HG03469 (cell line): ENCODE data around the gene PRDM15.

Source experiments
- ATAC-seq: cut with Tn5 transposase; IDR thresholded peaks from one replicate; pipeline ENCODE4 v1.9.1; 2021; ENCODE audit warnings: mild to moderate bottlenecking, moderate library complexity, moderate number of reproducible peaks; ENCODE audit not compliant: unreplicated experiment

Gene PRDM15

DNA sequence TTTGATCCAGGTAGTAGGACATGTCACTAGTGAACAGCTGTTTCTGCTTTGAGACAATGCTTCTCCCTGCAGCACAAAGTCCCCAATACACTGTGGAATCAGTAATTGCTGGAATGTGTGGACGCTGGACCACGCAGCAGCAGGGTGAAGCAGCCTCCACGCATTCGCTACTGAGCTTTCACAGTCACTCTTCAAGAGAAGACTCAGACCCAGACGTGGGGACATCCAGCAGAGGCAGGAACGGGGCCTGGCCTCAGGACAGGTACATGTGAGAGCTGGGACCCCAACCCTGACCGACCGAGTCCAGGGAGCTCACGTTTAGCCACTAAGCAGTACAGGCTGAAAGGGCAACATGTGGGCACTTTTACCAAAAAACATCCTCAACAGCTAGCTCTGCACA, 34.1 kb upstream of the PRDM15 start:
- no peak for ATAC-seq

DNA sequence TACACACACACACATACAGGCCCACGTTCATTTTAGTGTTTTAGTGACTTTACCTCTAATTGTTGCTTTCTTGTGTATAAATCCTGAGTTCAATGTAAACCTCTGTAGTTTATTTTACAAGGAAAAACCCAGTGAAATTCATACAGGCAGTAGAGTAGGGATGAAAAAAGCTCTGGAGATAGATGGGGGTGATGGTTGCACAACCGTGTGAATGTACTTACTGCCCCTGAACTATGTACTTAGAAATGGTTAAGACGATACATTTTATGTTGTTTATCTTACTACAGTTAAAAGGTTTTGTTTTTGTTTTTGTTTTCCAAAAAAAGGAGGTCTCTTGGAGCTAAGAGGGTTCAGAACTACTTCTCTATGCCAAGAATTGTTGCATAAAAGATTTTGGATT, 29.7 kb upstream of the PRDM15 start:
- ATAC-seq: no peak

DNA sequence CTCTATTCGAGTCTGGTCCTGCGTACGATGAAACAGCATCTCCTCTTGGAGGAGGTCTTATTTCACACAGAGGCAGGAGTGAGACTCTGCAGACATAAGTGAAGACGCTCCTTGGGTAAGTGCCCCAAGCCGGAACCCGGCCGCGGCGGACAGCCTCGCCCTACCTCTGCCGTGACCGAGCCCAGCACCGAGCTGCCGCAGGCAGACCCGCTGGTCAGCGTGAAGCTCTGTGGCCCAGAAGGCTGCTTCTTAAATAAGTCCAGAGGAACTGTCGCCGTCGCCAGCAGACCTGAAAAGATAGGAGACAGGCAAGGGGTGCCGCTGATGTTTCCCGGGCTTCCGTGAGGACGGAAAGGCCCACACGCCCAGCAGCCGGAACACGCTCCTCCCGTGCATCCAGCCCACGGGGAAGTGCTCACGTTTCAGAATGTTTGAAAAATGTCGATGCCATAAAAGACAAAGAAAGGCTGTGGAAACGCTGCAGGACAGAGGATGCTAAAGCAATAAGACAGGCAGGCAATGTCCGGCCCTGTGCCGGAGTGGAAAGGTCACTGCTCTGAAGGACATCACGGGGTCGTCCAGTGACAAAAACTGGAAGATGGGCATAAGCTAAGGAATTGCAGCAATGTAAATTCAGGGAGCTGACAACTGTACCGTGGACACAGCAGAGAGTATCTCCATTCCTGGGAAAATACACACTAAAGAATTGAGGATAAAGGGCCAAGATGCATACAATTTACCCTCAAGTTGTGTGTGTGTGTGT, 28.5 kb upstream of the PRDM15 start:
- no peak for ATAC-seq

DNA sequence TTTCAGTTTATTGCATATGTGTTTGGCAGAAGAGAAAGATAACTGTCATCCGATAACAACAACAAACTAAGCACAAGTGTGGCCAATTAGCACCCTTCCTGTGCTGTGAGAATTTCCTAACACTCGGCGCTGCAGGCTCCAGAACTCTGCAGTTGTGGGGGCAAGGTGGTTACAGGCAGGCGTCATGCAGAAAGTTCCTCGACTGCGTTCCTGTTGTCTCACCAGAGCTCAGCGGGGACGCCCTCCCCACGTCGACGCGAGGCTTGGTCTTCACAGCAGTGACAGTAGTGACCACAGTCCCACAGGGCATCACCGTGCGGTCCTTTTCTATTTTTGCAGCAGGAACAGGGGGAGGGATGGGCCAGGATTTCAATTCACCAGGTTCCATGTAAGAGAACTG, 27.6 kb upstream of the PRDM15 start:
- no peak for ATAC-seq

DNA sequence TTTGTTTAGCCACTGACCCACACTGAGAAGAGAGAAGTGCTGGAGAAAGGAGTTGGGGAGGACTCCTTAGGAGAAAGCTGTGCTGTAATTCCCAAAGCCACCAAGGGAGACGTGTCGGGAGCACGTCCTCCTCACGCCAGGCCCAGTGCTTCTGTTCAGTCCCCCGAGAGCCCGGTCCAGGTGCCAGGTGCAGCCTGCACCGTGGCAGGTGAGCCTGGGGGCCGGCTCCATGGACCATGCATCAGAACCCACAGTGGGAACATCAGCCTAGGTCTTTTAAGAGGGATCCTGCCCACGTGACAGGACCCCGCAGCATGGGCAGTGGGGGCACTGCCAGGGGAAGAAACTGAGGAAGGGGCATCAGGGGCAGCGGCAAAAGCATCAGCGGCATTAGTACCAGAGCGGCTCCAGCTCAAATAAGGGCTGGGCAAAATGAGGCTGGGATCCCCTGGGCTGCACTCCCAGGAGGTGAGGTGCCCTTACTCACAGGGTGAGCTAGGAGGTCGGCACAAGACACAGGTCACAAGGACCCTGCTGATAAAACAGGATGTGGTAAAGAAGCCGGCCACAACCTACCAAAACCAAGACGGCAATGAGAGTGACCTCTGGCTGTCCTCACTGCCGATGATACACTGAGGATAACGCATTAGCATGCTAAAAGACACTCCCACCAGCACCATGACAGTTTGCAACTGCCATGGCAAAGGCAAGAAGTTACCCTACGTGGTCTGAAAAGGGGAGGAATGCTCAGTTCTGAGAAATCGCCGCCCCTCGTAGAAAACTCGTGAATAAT, 24.6 kb upstream of the PRDM15 start:
- ATAC-seq: no peak

DNA sequence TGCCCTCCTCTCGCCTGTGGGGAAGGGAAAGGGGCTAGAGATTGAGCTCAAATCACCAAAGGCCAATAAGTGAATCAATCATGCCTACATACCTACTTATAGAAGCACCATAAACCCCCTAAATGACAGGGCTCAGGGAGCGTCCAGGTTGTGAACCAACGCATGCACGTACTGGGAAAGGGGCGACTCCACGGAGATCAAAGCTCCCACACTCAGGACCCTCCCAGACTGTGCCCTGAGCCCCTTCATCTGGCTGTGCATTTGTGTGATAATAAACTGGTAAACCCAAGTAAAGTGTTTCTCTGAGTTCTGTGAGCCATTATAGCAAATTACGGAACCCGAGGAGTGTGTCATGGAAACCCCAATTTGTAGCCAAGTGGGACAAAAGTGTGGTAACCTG, 23.8 kb upstream of the PRDM15 start:
- ATAC-seq: no peak

DNA sequence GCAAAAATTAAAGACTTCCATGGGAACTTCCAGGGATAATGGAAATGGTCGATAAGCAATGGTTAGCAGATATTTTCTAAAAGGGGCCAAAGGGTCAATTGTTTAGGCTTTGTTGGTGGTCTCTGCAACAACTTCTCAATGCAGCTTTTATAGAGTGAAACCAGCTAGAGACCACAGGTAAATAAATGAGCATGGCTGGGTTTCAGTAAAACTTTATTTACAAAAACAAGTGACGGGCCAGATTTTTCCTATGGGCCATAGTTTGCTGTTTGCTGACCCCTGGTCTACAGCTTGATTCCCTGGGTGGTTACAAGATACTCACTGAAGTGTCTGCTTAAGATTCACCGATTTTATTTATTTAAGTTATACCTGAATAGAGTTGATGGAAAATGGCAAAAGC, 22.6 kb upstream of the PRDM15 start:
- ATAC-seq: no peak

DNA sequence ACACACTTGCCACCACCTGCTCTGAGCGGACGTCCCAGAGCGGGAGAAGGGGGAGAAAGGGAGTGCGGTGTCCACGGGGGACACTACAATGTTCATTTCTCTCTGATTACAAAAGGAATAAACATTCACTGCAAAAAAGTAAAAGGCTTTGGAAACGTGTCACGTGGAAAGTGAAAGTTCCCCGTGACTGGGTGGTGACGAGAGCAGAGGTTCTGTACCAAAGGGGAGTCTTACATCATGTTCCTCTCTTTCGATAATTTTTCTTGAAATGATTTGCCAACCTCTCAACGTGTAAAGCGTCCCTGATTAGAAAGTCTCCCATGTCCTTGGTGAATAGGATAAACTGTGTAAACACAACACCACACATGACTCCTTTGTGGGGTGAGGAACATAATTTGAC, 22.0 kb upstream of the PRDM15 start:
- no peak for ATAC-seq

DNA sequence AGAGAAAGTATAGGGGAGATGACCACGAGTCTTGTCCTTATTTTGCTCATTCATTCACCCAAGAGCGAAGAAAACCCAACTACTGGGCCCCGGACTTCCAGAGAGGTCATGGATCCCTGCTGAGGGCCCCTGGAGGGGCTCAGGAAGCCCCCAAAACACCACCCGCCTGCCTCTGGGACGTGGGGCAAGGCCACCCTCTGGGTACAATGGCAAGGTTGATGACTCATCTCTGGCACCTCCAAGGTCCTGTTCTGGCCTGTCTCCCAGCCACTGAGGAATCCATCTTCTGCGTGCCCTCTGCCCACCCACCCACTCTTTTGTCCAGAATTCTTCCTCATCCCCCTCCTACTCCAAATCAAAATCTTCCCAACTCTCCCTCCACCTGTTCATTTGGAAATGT, 21.3 kb upstream of the PRDM15 start:
- ATAC-seq: no peak

DNA sequence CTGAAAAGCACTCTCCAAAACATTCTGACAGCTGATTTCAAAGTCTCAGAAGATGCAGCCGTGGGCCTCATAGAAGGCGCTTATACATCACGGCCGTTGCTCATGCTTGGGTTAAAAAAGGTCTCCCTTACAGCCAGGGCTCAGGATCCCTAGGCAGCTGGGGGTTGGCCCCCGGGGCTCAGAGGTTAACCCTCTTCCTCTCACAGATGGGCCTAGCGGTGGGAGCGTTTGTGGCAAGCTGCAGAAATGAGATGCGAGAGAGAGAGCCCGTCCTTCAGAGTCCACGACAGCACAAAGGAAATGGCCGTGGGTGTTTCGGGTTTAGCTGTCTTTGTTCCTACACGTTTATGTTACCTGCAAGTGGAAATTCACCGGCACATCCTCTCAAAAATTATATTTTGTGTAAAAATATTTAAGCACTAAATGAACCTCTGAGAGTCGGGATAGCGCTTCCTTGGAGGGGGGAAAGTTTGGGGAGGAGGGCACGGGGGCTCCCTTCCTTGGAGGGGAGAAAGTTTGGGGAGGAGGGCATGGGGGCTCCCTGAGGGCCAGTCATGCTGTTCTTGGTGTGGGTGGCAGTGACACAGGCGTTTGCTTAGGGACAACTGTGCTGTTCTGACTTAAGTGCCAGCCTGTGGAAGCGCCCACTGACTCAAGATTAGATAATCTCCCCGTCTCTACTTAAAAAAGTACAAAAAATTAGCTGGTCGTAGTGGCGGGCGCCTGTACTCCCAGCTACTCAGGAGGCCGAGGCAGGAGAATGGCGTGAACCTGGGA, 20.5 kb upstream of the PRDM15 start:
- no peak for ATAC-seq

DNA sequence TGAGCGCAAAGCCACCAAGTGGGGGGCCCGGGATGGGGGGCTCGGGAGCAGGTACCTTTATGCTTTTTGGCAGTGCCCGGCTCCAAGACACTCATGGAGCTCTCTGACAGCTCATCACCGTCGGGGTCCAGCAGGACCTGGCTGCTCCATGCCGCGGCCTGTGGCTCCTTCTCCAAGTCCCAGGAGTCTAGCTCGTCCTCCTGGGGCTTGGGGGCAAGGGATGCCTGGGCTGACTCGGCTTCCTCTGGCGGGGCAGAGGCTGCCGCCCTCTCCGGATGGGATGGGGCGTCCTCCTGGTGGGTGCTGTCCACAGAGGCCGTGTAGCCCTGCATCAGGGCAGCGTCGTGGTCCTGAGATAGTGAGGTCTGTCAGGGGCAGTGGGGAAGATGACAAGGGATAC, 19.9 kb upstream of the PRDM15 start:
- ATAC-seq: no peak

DNA sequence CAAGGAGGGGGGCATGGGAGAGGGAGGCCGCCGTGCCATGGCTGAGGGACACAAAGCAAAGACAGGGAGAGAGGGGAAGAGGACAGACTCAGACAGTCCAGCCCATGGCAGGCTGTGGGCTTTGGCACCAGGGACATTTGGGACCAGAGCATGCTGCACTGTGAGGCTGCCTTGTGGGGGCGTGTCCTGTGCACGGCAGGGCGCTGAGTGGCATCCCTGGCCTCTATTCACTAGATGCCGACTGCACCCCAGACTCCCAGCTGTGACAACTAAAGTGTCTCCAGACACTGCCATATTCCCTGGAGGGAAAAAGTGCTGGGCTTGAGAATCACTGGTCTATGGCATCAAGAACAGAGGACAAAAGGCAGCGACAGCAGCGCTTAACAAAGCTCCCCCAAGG, 18.6 kb upstream of the PRDM15 start:
- no peak for ATAC-seq

DNA sequence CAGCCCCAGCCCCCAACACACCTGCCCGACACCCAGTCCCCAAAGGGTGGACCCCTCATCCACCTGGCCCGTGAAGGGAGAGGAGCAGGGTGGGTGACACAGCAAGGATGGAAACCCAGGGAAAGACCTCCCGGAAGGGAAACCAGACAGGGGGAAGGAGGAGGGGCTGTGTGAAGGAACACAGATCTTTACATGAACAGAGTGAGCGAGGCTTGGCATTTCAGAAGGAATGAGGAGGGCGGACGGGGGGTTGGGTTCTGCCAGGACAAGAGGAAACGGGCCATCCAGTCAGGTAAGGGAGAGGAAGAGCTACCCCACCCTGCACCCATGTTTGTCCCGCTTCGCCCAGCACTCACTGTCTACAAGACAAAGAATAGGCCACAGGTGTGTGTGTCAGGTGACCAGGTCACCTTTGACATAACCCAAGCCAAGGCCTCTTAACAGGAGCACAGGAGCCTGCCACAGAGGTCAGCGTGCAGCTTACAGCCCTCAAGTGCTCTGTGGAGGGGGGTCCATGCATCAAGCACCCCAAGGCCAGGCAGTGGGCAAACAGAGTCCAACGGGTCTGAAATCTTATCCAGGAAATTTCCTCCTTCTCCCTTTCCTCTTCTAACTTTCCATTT, 18.0 kb upstream of the PRDM15 start:
- ATAC-seq: no peak

DNA sequence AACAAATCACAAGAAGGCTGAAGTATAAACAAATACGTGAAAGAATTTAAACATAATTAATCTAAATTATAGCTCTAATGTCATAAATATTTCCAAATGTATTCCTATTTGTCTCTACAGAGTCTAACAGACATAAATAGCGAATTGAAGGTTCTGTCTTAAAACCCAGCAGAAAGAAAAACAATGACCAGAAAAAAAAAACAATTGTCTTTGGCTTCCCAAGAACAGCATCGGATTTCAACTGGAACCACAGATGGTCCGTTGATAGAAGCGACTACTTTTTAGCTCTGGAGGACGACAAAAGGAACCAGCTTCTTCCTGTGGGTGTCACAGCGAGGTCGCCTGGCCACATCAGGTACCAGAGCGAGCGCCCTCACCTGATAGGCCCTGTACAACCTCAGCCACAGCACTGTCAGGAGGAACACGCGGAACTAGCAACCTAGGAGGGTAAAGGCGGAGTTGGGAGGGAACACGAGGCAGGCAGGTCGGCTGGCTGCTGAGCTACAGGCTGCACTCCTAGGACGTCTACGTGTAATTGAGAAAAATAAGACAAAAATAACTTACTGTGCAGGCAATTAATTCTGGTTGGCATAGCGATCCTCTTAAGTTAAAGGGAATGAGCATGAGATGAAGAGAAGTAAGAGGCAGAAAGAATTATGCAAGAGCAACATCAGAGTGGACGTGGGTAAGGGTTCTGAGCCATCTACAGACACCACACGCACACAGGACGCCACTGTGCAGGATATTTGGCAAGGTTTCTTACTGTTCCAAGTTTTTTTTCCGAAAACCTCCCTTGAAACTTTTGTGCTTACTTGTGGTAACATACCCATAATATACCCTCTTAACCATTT, 16.7 kb upstream of the PRDM15 start:
- no peak for ATAC-seq

DNA sequence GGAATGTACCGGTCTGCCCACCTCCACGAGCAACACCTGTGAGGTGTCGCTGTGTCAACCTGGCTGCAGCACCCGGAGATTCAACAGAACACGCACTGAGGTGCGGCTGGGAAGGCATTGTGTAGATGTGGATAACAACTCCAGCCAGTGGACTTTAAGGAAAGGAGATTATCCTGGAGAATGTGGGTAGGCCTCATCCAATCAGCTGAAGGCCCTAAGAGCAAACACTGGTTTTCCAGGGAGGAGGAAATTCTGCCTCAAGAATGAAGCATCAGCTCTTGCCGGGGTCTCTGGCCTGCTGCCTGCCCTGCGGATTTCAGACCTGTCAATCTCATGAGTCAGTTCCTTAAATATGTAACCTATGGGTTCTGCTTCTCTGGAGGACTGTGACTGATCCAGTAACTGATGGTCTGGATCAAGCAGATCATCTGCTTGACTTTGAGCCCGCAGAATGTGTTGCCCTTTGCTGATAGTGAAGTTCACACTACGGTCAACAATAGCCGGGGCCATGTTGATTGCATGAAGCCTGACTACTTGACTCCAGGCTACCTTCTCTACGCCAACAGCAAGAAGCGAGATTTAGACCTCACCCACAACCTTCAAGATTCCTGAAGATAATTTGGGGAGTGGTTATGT, 15.9 kb upstream of the PRDM15 start:
- no peak for ATAC-seq

DNA sequence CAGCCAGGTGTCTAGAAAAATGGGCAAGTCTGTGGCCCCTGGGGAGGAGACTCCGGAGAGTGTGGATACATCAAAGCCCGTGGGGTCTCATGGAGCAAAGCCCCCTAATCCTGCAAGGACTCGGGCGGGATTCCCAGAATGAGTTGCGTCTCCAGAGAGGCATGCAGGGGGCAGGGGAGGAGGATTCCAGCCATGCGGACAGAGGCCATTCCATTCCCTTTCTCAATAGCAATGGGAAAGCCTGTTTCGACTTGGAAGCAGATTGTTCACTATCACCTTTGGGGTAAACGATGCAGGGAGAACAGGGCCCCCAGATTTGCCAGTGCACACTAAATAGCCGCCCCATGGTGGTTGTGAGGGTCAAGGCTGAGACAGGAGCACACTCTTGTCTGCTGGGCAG, 15.4 kb upstream of the PRDM15 start:
- no peak for ATAC-seq

DNA sequence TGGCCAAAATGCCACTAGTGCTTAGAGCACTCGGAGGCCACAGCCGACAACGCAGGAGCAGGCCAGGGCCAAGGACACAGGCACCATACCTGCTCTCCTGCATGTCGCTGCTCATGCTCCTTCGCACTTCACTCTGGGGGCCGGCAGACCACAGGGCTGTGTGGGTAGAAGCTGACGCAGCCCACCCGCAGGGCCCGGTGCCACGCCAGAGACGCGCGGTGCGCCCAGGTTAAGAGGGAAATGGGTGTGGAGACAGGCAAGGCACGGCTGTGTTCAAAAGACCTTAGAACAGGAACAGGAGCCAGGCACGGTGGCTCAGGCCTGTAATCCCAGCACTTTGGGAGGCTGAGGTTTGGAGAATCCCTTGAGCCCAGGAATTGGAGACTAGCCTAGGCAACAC, 13.6 kb upstream of the PRDM15 start:
- no peak for ATAC-seq

DNA sequence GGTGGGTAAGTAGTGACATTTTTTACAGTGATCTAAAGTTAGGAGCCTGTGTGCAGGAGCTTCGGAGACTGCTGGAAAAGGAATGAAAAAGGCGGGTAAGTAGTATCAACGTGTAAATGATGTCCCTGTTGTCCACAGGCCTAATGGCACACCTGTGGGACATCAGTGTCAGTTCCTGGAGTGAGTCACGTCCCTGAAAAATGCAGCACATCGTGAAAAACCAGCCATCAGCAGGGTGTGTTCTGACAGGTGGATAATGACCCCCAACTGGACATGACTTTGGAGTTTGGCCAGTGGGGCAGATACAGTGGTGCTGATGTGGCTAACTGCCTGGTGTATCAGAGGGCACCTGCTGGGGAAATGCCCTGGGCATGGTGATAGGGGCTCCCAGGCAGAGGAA, 12.0 kb upstream of the PRDM15 start:
- ATAC-seq: no peak

DNA sequence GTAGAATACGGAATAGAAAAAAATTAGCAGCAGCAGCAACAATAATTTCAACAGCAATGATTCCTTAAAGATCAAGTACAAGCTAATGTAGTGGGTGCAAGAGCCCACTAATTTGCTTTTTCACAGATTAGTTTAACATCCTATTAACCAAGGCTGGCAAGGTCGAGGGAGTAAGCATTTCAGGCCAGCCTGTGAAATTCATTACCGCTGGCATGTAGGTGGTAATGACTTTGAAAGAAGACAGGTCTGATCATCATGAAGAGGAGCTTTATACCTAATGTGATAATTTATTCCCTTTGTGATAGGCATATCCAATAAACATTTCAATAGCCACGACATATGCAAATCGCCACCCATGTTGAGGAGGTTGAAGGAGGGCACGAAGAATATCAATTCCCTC, 11.2 kb upstream of the PRDM15 start:
- no peak for ATAC-seq
